ENCODE measurements around the gene C2CD4A.

DNA sequence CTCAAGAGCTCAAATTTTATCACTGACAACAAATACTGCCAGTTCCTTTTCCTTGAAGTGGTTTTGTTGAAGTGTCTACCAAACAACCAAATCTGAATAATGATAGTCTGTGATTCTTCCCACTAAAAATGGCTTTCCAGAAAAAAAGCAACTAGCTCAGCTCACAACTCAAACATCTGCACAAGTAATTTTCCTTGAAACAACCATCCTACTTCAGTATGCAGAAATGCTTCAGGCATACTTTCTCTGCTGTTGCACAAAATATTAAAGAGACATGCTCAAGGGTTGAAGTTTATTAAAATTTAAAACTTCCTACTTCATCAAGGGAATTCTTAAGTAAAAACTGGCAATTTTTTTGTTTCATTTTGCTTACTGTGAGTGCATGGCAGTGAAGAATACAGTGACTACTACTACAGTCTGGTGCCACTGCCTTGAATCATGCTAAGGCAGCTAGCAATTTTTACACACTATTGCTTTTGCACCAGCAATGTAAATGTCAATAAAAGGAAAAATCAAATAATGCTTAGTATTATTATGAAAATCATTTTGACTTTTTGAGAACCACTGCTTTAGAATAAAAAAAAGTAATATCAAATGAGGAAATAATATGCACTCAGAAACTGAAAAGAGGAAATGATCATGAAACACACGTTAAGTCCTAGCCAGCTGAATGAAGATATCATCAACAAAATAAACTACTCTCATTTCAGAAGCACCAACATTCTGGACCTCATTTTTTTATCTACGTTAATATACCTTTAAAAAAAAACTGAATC, 40.1 kb upstream of the C2CD4A start:
- TF ChIP-seq, protein P1, sequence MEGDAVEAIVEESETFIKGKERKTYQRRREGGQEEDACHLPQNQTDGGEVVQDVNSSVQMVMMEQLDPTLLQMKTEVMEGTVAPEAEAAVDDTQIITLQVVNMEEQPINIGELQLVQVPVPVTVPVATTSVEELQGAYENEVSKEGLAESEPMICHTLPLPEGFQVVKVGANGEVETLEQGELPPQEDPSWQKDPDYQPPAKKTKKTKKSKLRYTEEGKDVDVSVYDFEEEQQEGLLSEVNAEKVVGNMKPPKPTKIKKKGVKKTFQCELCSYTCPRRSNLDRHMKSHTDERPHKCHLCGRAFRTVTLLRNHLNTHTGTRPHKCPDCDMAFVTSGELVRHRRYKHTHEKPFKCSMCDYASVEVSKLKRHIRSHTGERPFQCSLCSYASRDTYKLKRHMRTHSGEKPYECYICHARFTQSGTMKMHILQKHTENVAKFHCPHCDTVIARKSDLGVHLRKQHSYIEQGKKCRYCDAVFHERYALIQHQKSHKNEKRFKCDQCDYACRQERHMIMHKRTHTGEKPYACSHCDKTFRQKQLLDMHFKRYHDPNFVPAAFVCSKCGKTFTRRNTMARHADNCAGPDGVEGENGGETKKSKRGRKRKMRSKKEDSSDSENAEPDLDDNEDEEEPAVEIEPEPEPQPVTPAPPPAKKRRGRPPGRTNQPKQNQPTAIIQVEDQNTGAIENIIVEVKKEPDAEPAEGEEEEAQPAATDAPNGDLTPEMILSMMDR (IDR thresholded peaks at IDR 0.05), result no peak
- TF ChIP-seq EP300 (IDR thresholded peaks at IDR 0.05) (no peak), POLR2A (IDR thresholded peaks at IDR 0.05) (no peak), POLR2AphosphoS5 (IDR thresholded peaks at IDR 0.05) (no peak)
